BE2C (cell line): ENCODE data around the gene TRIM59.
"Not testable (repeated sequence)": the region's sequence is repeated elsewhere in the genome, so short reads cannot be mapped to it uniquely, and the experiment has no call there.

Experiments used
- DNase-seq: peaks from one replicate; pipeline ENCODE4 v3.0.0-alpha.2; 2020
- H3K27me3 ChIP-seq: fragments of 250-450 bp; sonication (Bioruptor Pico); 2 replicates; pipeline ENCODE4 v1.5.1; 2020; ENCODE audit warnings: mild to moderate bottlenecking
- H3K36me3 ChIP-seq: fragments of 250-450 bp; sonication (Bioruptor Pico); 2 replicates; pipeline ENCODE4 v1.5.1; 2020; ENCODE audit warnings: mild to moderate bottlenecking
- H3K4me1 ChIP-seq: fragments of 250-450 bp; sonication (Bioruptor Pico); 2 replicates; pipeline ENCODE4 v1.5.1; 2020
- H3K4me3 ChIP-seq: 2 replicates; pipeline ENCODE4 v1.5.1; 2011; ENCODE audit warnings: low read depth, low read length
- H3K9me3 ChIP-seq: fragments of 250-450 bp; sonication (Bioruptor Pico); 2 replicates; pipeline ENCODE4 v1.5.1; 2020
- TF ChIP-seq, protein P1 (sequence below): IDR thresholded peaks from 2 replicates; pipeline ENCODE4 v1.5.1; 2012; ENCODE audit warnings: mild to moderate bottlenecking, low read depth, low read length

Gene TRIM59

DNA sequence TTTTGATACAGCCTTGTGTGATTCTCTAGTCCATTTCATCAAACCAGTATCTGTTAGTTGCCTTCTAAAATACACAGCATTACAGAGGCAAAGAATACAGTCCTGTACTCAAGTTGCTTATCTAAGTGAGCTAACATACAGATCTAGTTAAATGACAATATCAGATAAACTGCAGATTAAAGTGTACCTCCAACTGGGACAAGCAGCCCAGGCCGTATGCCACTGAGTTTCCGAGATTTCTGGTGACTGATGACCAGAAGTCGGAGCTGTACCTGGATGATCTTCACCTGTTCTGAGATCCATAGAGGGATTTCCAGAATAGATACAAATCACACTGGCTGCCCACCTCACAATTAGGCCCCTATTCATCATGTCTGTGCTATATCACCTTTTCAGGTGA, 6.3 kb upstream of the TRIM59 start:
- no peaks in the 10 kb centered on the region for H3K4me1 ChIP-seq
- no peak for DNase-seq
- H3K36me3 ChIP-seq, result no peaks in the 10 kb centered on the region
- no peaks in the 10 kb centered on the region for H3K9me3 ChIP-seq
- no peak overlapping the region for H3K4me3 ChIP-seq
- TF ChIP-seq, protein P1, sequence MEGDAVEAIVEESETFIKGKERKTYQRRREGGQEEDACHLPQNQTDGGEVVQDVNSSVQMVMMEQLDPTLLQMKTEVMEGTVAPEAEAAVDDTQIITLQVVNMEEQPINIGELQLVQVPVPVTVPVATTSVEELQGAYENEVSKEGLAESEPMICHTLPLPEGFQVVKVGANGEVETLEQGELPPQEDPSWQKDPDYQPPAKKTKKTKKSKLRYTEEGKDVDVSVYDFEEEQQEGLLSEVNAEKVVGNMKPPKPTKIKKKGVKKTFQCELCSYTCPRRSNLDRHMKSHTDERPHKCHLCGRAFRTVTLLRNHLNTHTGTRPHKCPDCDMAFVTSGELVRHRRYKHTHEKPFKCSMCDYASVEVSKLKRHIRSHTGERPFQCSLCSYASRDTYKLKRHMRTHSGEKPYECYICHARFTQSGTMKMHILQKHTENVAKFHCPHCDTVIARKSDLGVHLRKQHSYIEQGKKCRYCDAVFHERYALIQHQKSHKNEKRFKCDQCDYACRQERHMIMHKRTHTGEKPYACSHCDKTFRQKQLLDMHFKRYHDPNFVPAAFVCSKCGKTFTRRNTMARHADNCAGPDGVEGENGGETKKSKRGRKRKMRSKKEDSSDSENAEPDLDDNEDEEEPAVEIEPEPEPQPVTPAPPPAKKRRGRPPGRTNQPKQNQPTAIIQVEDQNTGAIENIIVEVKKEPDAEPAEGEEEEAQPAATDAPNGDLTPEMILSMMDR, result no peak
- H3K27me3 ChIP-seq, result no peaks in the 10 kb centered on the region

DNA sequence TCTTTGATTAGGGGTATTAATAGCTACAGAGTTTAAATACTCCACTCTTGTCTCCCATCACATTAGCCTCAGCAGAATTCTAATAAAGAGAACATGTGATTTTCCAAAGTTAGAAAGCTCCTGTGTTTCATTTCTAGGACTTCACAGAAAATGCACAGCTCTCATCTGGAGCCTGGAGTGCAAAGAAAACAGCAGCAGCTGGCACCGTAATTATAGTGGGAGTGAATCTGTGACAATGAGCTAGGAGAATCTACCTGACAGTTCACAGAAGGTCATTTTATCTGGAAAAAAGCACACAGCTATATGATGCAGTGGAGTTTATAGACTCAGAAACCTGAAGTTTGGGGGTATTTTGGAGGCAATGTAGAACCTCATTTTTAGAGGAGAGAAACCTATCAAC, 5.4 kb upstream of the TRIM59 start:
- Histone ChIP-seq H3K27me3 (no peaks in the 10 kb centered on the region), H3K4me1 (no peaks in the 10 kb centered on the region), H3K4me3 (no peak overlapping the region), H3K9me3 (peaks cover 3% of the 10 kb centered on the region; the same call in 1 of the 2 replicates), H3K36me3 (no peaks in the 10 kb centered on the region)
- DNase-seq, result no peak
- TF ChIP-seq, protein P1, result no peak

DNA sequence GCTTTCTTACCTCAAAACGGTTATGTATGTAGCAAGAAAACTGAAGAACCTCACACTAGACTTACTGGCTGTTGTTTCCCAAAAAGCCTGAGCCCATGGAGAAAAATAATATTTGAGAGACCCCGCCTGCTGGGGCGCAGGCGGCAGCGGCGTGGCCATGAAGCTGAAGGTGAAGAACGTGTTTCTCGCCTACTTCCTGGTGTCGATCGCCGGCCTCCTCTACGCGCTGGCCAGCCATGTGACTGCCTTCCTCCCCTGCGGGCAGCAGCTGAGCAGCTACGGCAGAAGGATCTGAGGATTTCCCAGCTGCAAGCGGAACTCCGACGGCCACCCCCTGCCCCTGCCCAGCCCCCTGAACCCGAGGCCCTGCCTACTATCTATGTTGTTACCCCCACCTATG, 2.7 kb upstream of the TRIM59 start:
- DNase-seq, H3K36me3 ChIP-seq, H3K4me3 ChIP-seq, H3K9me3 ChIP-seq, H3K4me1 ChIP-seq, H3K27me3 ChIP-seq: not testable (repeated sequence)

DNA sequence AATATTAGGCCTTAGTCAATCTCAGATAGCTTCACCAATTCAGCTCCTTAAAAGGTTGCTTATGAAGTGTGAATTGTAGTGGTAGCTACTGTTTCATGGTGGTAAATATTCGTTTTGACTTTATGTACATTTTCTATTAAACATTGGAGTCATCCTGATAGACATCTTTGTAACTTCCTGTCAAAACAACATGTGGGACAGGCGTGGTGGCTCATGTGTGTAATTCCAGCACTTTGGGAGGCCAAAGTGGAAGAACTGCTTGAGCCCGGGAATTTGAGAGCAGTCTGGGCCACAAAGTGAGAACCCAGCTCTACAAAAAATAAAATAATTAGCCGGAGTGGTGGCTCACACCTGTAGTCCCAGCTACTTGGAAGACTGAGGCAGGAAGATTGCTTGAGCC, 2.0 kb upstream of the TRIM59 start:
- Histone ChIP-seq H3K27me3 (no peaks in the 10 kb centered on the region), H3K9me3 (peaks cover 5% of the 10 kb centered on the region; the same call in 1 of the 2 replicates), H3K4me3 (no peak overlapping the region), H3K4me1 (no peaks in the 10 kb centered on the region; the same call in 1 of the 2 replicates), H3K36me3 (0 out of 2 replicates have a peak, but pooled peaks cover 5% of the 10 kb centered on the region)
- no peak for DNase-seq
- TF ChIP-seq, protein P1, result no peak

- TF ChIP-seq, protein P1, result no peak
- Histone ChIP-seq H3K27me3 (no peaks in the 10 kb centered on the region), H3K4me1 (no peaks in the 10 kb centered on the region; the same call in 1 of the 2 replicates), H3K4me3 (no peak overlapping the region), H3K36me3 (0 out of 2 replicates have a peak, but pooled peaks cover 6% of the 10 kb centered on the region), H3K9me3 (peaks cover 5% of the 10 kb centered on the region; the same call in 1 of the 2 replicates)
- DNase-seq, result no peak
Measured at GRCh38 chr3:160450846-160451245, 1.3 kb upstream of the TRIM59 start.

DNA sequence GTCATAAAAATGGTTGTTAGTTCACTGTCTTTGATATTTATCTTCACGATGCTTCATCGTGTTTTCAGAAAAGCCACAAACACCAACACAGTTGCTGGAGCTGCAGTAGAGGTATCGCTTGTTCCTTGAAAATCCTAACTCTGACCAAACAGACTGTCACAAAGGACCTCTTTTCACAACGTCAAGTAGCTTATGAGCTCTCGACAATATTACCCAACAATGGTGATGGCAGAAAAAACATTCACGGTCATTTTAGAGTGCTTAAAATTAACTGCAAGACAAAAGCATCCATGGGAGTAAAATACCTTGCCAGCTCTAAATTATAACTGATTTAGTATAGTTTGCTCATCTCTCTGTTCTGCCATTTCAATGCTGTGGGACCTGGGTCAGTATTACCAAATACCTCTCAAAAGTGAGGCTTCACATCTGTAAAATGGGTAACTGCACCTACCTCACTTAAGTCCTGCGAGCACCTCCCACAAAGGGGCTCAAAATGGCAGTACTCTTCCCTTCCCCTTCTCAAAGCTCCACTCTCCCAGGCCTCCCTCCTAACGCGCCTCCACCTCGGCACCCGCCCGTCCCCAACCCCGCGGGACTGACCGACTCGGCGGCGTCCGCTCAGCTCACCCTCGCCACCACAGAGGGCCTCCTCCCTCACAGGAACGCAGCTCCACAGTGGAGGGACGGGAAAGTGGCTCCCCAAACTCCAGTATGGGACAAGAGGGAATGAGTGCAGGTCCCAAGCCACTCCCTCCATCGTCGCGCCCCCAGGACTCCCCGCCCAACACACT, 546 bp downstream of the TRIM59 start:
- DNase-seq, result no peak
- peaks cover 5% of the 10 kb centered on the region; the same call in 1 of the 2 replicates for H3K9me3 ChIP-seq
- TF ChIP-seq, protein P1, result no peak
- peaks cover 3% of the 10 kb centered on the region; the same call in 1 of the 2 replicates for H3K4me1 ChIP-seq
- peaks cover 14% of the 10 kb centered on the region for H3K36me3 ChIP-seq
- peak overlapping the region; percentile 80 for H3K4me3 ChIP-seq
- no peaks in the 10 kb centered on the region for H3K27me3 ChIP-seq
